GM04504 (cell line): ENCODE data around the gene DPM2.
A peak's percentile ranks its signal among the peaks of the same experiment; 100 is the strongest.

Experiments
- DNase-seq: peaks from one replicate; pipeline ENCODE4 v3.0.0-alpha.2; 2012; ENCODE audit warnings: low read depth

The DPM2 gene

DNA sequence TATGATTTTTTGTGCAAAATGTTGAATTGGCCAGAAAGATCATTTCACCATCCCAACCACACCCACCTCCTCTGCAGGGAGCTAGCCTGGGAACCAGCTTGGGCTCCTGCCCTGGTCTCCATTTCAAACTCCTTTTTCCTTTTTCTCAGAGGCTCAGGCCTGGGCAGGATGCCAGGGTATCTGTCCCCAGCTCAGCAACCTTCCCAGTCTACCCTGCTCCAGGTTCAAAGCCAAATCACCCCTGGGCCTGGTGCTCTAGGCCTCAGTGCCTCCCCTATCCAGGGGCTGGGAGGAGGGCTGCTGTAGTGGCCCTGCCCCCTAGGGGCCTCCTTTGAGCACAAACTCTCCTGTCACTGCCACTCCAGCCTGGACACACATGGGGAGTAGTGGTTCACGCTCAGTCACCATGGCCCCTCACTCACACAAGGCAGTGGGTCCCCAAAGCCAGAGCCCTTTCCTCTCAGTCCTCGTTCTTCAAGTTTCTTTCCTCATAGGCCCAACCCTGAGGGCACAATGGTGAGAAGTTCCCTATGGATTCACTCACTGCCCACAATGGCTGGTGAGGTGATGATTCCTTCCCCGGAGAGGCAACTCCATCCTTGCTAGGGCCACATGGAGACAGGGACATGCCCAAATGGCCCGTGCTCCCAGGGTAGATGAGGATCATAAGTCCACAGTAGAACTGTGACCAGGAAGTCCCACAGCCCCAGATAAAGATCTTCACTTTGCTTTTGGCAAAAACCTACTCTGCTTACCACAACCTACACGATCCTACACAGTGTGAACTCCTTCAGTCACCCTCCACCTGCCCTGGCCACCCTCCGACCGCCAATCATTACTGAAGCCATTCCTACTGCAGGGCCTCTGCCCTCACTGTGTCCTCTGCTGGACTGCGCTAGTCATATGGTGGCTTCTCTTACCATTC lies 19.2 kb downstream of the DPM2 start:
- DNase-seq: no peak

DNA sequence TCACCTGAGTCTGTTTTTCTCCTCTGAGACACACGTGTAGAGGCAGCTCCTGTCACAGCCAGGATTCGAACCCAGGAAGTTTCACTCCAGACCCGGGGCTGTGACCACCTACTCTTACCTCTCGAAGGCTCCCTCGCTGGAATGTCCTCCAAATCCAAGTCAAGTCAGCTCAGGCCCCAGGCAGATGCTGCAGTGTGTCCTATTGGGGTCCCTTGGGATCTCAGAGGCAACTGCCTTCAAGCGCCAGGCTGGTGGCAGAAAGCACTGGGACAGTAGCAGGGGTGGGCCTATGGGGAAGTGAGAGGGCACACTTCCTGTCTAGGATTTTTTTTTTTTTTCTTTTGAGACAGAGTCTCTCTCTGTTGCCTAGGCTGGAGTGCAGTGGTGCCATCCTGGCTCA lies 20.1 kb downstream of the DPM2 start:
- no peak for DNase-seq

DNA sequence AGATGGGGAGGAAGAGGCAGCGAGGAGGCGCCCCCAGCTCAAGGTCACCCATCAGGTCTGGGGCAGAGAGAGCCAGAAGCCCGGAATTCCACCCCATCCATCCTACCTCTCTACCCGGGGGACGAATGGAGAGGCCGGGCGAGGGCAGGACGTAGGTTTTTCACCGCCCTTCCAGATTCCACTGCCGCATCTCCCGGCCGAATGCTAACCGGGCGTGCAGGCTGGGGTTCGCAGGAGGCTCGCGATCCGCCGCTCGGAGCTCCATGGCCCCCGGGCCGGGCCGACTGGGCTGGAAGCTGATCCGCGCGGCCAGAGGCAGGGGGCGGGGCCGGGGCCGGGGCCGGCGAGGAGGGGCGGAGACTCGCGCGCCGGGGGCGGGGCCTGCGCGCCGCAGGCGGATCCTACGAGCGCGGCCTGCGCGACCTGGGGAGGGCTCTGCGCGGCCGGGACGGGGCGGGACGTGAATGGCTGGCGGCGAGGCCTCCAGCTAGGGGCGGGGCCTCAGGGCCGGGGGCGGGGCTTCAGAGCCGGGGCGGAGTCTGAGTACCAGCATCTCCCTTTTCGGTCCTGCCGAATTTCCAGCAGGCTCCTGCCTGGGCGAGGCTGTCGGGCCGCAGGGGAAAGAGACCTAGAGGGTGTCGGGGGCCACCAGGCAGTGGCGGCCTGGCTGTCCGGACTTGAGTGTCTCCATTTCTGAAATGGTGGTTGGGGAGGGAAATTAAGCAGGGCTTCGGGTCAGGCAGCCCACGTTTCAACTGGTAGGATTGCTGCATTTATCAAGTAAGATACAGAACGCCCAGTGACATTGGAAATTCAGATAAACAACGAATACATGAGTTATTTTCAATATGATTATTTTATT lies 20.7 kb downstream of the DPM2 start, which contains the start of gene ST6GALNAC4:
TSS of gene ST6GALNAC4 (minus strand) at position 322 of the 862 bp plus-strand sequence. CDS start 622 bp downstream, outside the sequence.
- DNase-seq: peak; percentile 78

DNA sequence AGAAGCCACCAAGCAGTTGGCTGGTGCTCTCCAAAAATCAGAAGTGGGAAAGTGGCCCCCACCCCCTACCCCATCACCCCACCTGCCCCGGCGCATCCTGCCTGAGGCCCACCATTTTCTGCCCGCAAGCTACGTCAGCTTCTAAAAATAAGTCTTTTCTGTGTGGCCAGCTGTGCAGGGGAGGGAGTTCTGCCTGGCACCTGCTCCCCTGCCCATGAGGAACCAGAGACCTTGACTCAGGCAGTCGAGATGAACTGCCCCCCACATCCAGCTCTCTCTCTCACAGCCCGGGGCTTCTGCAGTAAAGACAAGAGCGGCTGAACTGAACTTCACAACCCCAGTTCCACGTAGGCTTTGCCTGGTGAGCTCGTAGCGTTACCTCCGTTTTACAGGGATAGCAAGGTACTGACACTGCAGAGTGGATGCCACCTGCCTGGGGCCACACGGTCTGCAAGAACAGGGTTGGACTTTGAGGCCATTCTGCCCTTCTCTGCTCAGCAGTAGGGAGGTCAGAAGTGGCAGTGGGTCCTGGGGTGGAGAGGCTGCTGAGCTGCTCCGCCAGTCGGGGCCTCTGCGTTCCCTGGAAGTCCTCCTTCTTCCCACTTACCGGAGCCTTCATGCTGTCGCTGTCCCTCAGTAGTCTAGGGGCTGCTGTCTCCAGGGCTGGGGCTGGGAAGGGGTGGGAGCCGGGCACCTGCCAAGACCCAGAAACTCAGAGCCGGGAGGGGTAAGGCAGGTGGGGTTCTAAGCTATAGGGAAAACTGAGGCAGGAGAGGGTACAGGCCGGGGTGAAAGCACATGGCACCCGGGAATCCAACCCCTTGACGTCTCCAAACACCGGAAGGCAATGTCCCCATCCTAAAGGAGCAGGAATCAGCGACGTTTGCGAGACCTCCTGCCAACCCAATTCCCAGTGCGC lies 21.6 kb downstream of the DPM2 start:
- no peak for DNase-seq

DNA sequence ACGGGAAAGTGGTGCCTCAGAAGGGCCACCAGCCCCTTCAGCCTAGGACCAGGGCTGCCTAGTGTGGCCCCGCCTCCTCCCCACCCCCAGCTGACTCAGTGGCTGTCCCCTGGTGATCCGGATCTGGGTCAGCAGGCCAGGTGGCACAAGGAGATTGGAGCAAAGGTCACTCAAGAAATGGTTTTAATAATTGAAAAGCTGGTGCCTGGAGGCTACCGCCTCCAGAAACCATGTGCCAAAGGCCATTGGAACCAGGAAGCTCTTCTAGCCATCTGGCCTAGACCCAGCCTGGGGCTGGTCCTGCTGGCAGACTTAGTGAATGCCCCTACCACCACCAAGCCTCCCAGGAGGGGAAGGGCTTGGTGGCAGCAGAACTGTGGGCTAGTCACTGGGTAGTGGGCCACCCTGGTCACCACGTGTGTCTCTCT lies 22.3 kb downstream of the DPM2 start:
- no peak for DNase-seq

DNA sequence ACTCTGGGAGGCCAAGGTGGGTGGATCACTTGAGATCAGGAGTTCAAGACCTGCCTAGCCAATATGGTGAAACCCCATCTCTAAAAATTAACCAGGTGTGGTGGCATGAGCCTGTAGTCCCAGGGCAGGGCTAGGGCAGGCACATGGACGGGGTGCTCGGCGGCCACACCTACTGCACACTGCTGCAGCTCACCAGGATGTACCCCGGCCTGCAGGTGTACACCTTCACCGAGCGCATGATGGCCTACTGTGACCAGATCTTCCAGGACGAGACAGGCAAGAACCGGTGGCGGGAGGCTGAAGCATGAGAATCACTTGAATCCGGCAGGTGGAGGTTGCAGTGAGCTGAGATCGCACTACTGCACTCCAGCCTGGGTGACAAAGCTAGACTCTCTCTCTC lies 24.0 kb downstream of the DPM2 start:
- DNase-seq: no peak

DNA sequence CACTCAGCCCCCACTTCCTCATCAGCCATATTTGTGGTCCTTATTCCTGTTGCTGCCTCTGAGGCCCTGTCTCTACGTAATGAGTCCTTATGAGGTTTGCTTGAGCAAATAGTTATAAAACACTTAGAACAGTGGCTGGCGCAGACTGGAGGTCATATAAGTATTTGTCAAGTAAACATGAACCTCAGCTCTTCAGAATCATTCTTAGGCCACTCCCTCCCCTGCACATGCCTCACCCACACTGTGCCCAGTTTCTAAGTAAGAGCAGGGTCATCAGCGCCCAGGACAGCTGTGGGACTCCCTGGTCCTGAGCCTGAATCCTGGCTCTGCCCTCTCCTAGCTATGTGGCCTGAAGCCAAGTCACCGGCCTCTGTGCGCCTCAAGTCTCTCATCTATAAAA lies 24.8 kb downstream of the DPM2 start:
- no peak for DNase-seq

DNA sequence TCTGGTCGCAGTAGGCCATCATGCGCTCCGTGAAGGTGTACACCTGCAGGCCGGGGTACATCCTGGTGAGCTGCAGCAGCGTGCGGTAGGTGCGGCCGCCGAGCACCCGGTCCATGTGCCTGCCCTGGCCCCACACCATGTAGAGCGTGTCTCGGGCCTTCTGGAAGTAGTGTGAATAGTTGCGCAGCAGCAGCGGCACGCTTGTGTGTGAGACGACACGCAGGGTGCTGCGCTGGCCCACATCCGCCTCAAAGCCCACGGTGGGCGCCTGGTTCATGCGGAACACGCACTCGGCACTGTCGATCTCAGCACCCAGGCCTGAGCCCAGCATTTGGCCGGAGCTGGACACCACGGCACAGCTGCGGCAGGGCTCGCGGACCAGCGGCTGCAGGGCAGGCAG lies 25.4 kb downstream of the DPM2 start:
- no peak for DNase-seq

DNA sequence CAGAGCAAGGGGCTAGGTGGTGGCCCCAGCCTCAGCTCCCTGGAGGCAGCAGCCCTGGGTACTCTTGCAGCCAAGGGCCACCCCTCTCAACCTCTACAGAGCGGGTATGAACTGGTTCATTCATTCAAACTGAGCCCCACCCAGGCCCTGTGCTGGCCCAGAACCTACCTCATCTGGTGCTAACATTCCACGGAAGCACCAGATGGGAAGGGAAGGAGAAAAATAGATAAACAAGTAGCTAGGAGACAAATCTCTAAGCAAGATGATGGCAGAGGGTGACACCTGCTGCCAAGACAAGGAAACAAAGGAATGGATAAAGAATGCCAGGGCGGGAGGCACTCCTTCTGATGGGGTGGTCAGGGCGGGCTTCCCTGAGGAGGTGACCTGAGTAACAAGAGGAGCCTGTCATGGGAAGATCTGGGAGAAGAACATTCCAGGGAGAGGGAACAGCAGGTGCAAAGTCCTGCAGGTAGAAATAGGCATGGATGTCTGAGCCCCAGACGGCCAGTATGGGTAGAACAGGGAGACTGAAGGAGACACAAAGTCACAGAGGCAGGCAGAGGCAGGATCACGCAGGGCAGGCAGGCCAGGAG lies 26.9 kb downstream of the DPM2 start:
- DNase-seq: peak; percentile 64

DNA sequence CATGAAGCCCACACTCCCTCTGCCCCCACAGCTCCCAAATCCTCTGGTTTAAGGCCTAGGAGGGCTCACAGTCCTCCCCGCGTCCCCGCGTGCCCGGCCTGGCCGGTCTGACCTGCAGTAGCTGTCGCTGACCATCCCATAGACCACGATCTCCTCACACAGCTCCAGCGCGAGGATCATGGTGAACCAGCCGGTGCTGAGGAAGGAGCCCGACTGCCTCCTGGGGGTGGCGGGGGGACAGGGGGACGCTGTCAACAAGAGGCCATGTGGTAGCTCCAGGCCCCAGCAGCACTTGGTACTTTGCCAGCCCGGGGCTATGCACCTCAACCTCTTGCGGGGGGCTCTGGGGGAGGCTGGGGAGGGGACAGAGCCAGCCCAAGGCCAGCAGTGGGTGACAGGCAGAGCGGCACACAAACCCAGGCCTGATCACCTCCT lies 27.8 kb downstream of the DPM2 start:
- no peak for DNase-seq

DNA sequence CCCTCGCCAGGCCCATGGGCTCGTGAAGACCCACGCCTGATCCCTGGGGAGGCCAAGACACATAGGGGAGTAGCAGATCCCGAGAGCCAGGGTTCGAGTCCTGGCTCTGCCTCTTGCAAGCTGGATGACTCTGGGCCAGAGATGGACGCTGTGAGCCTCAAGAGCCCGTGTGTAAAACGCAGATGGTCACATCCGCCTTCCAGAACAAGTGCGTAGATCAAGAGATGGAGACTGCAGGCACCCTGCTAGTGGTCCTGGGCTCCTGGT lies 29.1 kb downstream of the DPM2 start:
- no peak for DNase-seq

DNA sequence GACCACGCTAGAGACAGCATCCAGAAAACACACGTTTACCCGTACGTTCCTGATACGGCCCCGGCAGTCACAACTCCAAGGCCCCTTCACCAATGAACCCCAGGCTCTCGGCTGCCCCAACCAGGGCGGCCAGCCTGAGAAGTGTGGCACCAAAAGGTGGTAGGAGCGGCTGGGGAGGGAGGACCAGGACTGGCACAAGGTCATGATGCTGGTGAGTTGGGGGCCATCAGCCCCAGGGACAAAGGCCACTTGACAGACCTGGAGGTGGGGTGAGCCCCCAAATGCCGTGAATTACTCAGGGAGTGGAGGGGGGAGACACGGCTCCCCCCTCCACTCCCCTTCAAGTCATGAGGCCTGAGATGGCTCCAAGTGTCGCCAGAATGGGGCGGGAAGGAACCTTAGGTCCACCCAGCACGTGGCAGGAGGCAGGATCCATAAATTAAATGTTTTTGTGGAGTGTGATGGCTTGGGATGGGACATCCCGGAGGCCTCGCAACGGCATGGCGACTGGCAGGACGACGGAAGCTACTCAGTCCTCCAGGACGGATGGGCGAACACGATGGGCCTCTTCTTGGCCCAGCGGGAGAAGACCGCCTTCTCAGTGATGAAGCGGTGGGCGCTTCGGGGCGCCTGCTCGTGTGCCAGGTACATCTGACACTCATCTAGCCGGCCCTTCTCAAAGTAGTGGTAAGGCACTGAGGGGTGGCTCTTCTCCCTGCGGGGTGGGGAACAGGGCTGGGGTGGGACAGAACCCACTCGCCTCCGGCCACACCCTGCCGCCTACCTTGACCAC lies 29.6 kb downstream of the DPM2 start:
- DNase-seq: no peak

DNA sequence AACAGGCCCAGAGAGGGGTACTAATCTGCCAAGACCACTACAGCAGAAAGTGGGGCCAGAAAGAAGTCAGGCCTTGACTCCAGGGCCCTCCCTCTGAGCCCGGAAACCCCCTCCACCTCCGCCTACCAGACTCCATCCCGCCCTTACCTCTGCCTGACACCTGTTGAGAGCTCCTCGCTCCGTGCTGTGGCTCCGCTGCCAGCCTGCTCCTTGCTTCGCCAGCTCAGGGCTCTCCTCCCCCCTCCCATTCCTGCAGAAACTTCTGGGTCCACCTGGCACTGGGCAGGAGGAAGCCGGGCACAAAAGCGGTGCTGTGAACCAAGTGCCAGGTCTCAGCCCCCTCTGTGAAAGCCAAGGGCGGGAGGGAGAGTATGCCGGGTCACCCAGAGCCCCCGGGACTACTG lies 31.9 kb downstream of the DPM2 start:
- DNase-seq: no peak

DNA sequence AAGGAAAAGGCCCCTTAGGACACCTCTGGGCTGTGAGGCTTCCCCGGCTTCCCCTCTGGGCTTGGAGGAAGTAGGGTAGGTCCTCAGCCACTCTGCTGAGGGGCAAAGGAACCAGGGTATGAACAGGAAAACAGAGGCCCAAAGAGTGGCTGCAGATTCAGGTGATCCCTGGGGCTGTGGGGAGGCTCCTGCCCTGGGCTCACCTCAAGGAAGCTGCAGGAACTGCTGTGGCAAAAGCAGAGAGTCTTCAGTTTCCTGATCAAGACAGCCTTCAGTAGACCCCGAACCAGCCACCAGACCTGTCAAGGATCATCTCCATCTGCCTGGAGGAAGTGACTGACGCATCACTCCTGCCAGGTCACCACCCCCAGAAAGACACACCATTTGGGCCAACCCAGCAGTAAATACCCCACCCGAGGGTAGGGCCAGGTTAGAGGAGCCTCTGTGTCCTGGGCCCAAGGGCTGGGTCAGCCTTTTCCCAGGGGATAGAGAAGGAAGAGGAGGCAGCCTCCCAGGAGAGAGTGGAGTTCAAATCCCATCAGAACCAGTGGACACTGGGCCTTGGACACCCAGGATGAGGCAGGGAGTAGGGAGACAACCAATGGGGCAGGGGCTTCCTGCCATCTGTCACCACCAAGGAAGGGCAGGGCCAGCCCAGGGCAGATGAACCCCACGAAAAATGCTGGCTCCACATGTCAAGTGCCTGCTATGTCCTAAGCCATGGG lies 32.5 kb downstream of the DPM2 start:
- no peak for DNase-seq

DNA sequence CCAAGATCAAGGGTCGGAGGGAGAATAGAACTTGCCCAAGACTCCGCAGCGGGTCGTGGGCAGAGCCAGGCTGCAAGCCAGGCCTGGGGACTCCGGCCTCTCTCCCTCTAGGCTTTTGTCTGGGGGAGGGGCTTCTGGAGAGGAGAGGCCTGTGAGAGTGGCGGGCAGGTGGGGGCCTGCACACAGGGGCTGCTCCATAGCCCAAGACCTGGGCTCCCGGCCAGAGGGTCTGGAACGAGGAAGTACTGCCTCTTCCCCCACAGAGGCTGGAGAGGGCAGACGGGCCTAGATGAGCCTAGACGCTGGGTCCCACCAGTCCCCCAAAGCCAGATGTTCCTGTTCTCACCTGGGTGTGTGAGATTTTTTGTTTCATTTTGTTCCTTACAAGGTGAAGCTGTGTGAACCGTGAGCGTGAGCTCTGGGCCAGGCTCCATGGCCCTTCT lies 33.1 kb downstream of the DPM2 start:
- DNase-seq: no peak

DNA sequence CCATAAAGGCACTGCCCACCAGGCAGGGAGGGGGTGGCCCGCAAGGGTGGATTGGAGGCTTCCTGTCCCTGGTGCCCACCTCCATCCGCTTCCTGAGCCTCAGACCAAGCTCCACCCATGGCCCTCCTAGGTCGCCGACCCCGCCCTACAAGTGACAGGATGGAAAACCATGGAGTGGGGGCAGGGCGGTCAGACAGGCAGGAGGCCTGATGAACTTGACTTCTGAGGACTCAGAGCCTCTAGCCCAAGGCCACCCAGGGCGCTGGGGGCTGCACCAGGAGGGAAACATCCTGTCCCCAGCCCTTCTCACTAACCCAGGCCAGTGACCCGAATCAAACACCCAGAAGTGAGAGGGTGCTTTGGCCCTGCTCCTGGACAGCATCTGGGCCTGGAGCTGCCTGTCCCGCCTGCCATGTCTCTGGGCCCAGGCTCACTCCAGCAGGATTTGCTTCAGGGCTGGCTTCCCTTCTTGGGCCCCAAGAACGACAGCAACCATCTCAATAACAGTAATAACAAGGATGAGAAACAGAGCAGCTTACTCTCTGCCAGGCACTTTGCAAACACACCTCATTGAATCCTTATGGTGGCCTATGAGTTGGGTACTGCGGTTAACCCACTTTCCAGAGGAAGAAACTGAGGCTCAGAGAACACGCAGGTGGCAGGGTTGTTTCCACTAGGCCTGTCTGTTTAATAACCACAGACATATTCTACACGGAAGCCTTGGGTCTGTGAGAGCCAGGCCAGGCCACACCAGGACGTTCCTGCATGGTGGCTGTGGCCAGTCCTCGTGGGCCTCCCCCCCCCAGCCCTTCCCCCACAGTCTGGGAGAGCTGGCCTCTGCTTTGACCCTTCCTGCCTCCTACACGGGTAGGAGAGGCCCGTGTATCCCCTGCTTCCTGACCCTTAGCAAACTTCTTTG lies 33.8 kb downstream of the DPM2 start:
- no peak for DNase-seq

DNA sequence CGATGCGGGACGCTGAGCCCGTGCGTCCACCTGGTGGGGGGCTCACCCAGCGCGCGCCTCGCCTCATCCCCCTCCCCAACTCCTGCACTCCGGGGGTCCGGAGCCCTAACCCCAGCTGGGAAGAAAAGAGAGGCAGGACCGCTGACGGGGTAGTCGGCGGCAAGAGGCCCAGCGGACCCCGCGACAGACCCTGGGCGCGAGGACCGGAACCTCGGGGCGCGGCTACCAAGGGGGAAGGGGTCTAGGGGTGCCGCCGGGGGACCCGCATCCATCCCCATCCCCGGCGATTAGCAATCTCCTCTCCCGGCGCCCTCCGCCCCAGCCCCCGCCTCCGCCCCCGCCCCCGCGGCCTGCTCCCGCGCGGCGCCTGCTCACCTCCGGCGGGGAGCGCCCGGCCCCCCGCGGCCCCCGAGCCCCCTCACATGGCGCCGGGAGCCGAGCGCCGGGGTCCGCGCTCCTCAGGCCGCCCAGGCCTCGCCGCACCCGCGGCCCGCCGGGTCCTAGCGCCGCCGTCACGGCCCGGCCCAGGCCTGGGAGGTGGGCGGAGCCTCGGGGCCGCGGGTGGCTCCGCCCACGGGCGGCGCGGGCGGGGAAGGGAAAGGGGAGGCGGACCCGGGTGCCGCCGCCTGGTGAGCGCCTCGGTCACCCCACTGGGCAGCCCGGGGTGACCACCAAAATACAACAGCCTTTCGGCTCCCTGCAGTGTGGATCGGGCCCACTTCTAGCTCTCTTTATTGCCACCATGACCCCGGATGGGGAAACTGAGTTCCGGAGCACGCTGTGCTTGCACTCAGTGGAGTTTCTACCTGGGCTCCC lies 38.3 kb downstream of the DPM2 start, which contains the start of gene ST6GALNAC6:
TSS of gene ST6GALNAC6 (minus strand) at position 476 of the 816 bp plus-strand sequence. CDS start 1,622 bp downstream, outside the sequence.
- peak; percentile 70 for DNase-seq
